ENCODE results near the gene SVIL.
A peak's percentile ranks its signal among the peaks of the same experiment; 100 is the strongest.
"Not testable (repeated sequence)": the region's sequence is repeated elsewhere in the genome, so short reads cannot be mapped to it uniquely, and the experiment has no call there.

SVIL gene

GRCh38 chr10:29649561-29650551 lies 15.1 kb upstream of the SVIL start:
- DNase-seq (ENCODE audit: low read depth, low spot score) = peak; percentile 69

GRCh38 chr10:29648983-29649268 lies 14.2 kb upstream of the SVIL start:
- DNase-seq (ENCODE audit: low read depth, low spot score) = no peak

GRCh38 chr10:29648114-29648982 lies 13.6 kb upstream of the SVIL start:
- no peak for DNase-seq (ENCODE audit: low read depth, low spot score)

GRCh38 chr10:29647478-29647877 lies 12.7 kb upstream of the SVIL start:
- no peak for DNase-seq (ENCODE audit: low read depth, low spot score)

- DNase-seq (ENCODE audit: low read depth, low spot score) = no peak
Observed at GRCh38 chr10:29646960-29647461, 12.2 kb upstream of the SVIL start.

- no peak for DNase-seq (ENCODE audit: low read depth, low spot score)
Observed at GRCh38 chr10:29646238-29646902, 11.6 kb upstream of the SVIL start.

GRCh38 chr10:29643771-29644501 lies 9.2 kb upstream of the SVIL start:
- DNase-seq (ENCODE audit: low read depth, low spot score) = no peak

GRCh38 chr10:29642990-29643389 lies 8.2 kb upstream of the SVIL start:
- DNase-seq (ENCODE audit: low read depth, low spot score) = no peak

GRCh38 chr10:29637537-29637936 lies 2.8 kb upstream of the SVIL start:
- DNase-seq (ENCODE audit: low read depth, low spot score) = no peak

GRCh38 chr10:29636178-29636577 lies 1.4 kb upstream of the SVIL start:
- DNase-seq (ENCODE audit: low read depth, low spot score) = peak; percentile 75

GRCh38 chr10:29635711-29636144 lies 957 bp upstream of the SVIL start:
- DNase-seq (ENCODE audit: low read depth, low spot score) = no peak

GRCh38 chr10:29634105-29634504 lies 666 bp downstream of the SVIL start:
- no peak for DNase-seq (ENCODE audit: low read depth, low spot score)

- no peak for DNase-seq (ENCODE audit: low read depth, low spot score)
Observed at GRCh38 chr10:29631049-29631339, 3.8 kb downstream of the SVIL start.

GRCh38 chr10:29630205-29631048 lies 4.3 kb downstream of the SVIL start:
- no peak for DNase-seq (ENCODE audit: low read depth, low spot score)

GRCh38 chr10:29628912-29629526 lies 5.8 kb downstream of the SVIL start:
- DNase-seq (ENCODE audit: low read depth, low spot score) = no peak

- no peak for DNase-seq (ENCODE audit: low read depth, low spot score)
Observed at GRCh38 chr10:29628311-29628710, 6.5 kb downstream of the SVIL start.

- no peak for DNase-seq (ENCODE audit: low read depth, low spot score)
Observed at GRCh38 chr10:29627201-29628132, 7.3 kb downstream of the SVIL start.

- not testable (repeated sequence) for DNase-seq (ENCODE audit: low read depth, low spot score)
Observed at GRCh38 chr10:29624357-29624756, 10.4 kb downstream of the SVIL start.

GRCh38 chr10:29623797-29624196 lies 11.0 kb downstream of the SVIL start:
- no peak for DNase-seq (ENCODE audit: low read depth, low spot score)

All from brain pericyte (primary cell).